Measurements from ENCODE around the gene B4GALT2. TPM values are rescaled to one million over a fixed set of nuclear protein-coding genes. Genes with fewer than 3 reads are reported as not detected.
A peak's percentile ranks its signal among the peaks of the same experiment; 100 is the strongest.

Gene B4GALT2
- total RNA-seq (10.3 TPM), polyA plus RNA-seq (7.3 TPM)
- long read RNA-seq, donor 1, partial matches to known transcripts, result 0 of 1 reads
- long read RNA-seq, donor 1, other reads (novel, unspliced or antisense), result 0 of 1 reads
- long read RNA-seq, donor 2, partial matches to known transcripts, result 0 of 3 reads
- long read RNA-seq, donor 2, other reads (novel, unspliced or antisense), result 0 of 3 reads
- long read RNA-seq, donor 3, partial matches to known transcripts, result 0 of 3 reads
- long read RNA-seq, donor 3, other reads (novel, unspliced or antisense), result 0 of 3 reads
- long read RNA-seq, donor 4, partial matches to known transcripts, result 0 of 1 reads
- long read RNA-seq, donor 4, other reads (novel, unspliced or antisense), result 0 of 1 reads
- long read RNA-seq, donor 5, transcript B4GALT2-203 (7 exons, 2,203 nt), result major isoform, 6 of 6 reads
- long read RNA-seq, donor 5, partial matches to known transcripts, result 0 of 6 reads
- long read RNA-seq, donor 5, other reads (novel, unspliced or antisense), result 0 of 6 reads
- long read RNA-seq, donor 6, transcript B4GALT2-203 (7 exons, 2,203 nt), result major isoform, 6 of 6 reads
- long read RNA-seq, donor 6, partial matches to known transcripts, result 0 of 6 reads
- long read RNA-seq, donor 6, other reads (novel, unspliced or antisense), result 0 of 6 reads
- long read RNA-seq, donor 7, partial matches to known transcripts, result 0 of 3 reads
- long read RNA-seq, donor 7, other reads (novel, unspliced or antisense), result 0 of 3 reads
- long read RNA-seq, donor 8, partial matches to known transcripts, result 0 of 2 reads
- long read RNA-seq, donor 8, other reads (novel, unspliced or antisense), result 0 of 2 reads
- long read RNA-seq, donor 9, result 0 reads
- long read RNA-seq, donor 10, partial matches to known transcripts, result 0 of 1 reads
- long read RNA-seq, donor 10, other reads (novel, unspliced or antisense), result 0 of 1 reads

- peaks cover 4 to 33% of the 10 kb centered on the region in 2 donors for H3K27me3 ChIP-seq (ENCODE audit: control insufficient read depth in 2 of 2, insufficient read depth in 1 of 2, low read length in 1 of 2)
- H3K4me1 ChIP-seq (ENCODE audit: control insufficient read depth in 2 of 2, insufficient read depth in 2 of 2, low read length in 2 of 2), result peaks cover 20 to 44% of the 10 kb centered on the region in 2 donors
- peak within 1 kb of the TSS; percentile 24 to 59 for H3K4me3 ChIP-seq (ENCODE audit: low read length in 2 of 2)
- peak in 1 of 9 donors; percentile 28 for DNase-seq (ENCODE audit: low read depth in 6 of 9, low spot score in 9 of 9)
- H3K36me3 ChIP-seq (ENCODE audit: control insufficient read depth in 2 of 2, insufficient read depth in 2 of 2, low read length in 1 of 2), result peaks cover 19 to 22% of the 10 kb centered on the region in 2 donors
- no peaks in the 10 kb centered on the region for H3K9me3 ChIP-seq (ENCODE audit: control insufficient read depth in 2 of 2, insufficient read depth in 1 of 2, low read length in 1 of 2)
- no peak within 1 kb of the TSS for H3K27ac ChIP-seq (ENCODE audit: low read depth in 1 of 2, low read length in 1 of 2)
- 12% methylated on average over 54 of the region's 54 CpGs for WGBS
These were observed at the start of gene B4GALT2 for GRCh38 chr1:43978551-43979260. B4GALT2 (plus strand) TSS chr1:43979210; CDS start chr1:43981161, 1,951 bp downstream.

- H3K4me3 ChIP-seq (ENCODE audit: low read length in 2 of 2), result no peak overlapping the region
- H3K9me3 ChIP-seq (ENCODE audit: control insufficient read depth in 2 of 2, insufficient read depth in 1 of 2, low read length in 1 of 2), result peaks cover 0 to 3% of the 10 kb centered on the region in 2 donors
- peaks cover 7 to 37% of the 10 kb centered on the region in 2 donors for H3K27me3 ChIP-seq (ENCODE audit: control insufficient read depth in 2 of 2, insufficient read depth in 1 of 2, low read length in 1 of 2)
- H3K36me3 ChIP-seq (ENCODE audit: control insufficient read depth in 2 of 2, insufficient read depth in 2 of 2, low read length in 1 of 2), result peaks cover 3% of the 10 kb centered on the region in 2 donors
- peaks cover 3 to 16% of the 10 kb centered on the region in 2 donors for H3K4me1 ChIP-seq (ENCODE audit: control insufficient read depth in 2 of 2, insufficient read depth in 2 of 2, low read length in 2 of 2)
- 99% methylated on average over 10 of the region's 10 CpGs for WGBS
- no peak for DNase-seq (ENCODE audit: low read depth in 6 of 9, low spot score in 9 of 9)
- no peak overlapping the region for H3K27ac ChIP-seq (ENCODE audit: low read depth in 1 of 2, low read length in 1 of 2)
These were observed 48.7 kb upstream of the B4GALT2 start for GRCh38 chr1:43930168-43930948.

GRCh38 chr1:43930949-43931275 lies 48.1 kb upstream of the B4GALT2 start:
- WGBS, result 83% methylated on average over 4 of the region's 4 CpGs
- H3K36me3 ChIP-seq (ENCODE audit: control insufficient read depth in 2 of 2, insufficient read depth in 2 of 2, low read length in 1 of 2), result peaks cover 0 to under 1% of the 10 kb centered on the region in 2 donors
- DNase-seq (ENCODE audit: low read depth in 6 of 9, low spot score in 9 of 9), result no peak
- no peak overlapping the region for H3K4me3 ChIP-seq (ENCODE audit: low read length in 2 of 2)
- peaks cover 3 to 16% of the 10 kb centered on the region in 2 donors for H3K4me1 ChIP-seq (ENCODE audit: control insufficient read depth in 2 of 2, insufficient read depth in 2 of 2, low read length in 2 of 2)
- H3K27me3 ChIP-seq (ENCODE audit: control insufficient read depth in 2 of 2, insufficient read depth in 1 of 2, low read length in 1 of 2), result peaks cover 12 to 42% of the 10 kb centered on the region in 2 donors
- H3K9me3 ChIP-seq (ENCODE audit: control insufficient read depth in 2 of 2, insufficient read depth in 1 of 2, low read length in 1 of 2), result peaks cover 0 to 3% of the 10 kb centered on the region in 2 donors
- H3K27ac ChIP-seq (ENCODE audit: low read depth in 1 of 2, low read length in 1 of 2), result no peak overlapping the region

DNA sequence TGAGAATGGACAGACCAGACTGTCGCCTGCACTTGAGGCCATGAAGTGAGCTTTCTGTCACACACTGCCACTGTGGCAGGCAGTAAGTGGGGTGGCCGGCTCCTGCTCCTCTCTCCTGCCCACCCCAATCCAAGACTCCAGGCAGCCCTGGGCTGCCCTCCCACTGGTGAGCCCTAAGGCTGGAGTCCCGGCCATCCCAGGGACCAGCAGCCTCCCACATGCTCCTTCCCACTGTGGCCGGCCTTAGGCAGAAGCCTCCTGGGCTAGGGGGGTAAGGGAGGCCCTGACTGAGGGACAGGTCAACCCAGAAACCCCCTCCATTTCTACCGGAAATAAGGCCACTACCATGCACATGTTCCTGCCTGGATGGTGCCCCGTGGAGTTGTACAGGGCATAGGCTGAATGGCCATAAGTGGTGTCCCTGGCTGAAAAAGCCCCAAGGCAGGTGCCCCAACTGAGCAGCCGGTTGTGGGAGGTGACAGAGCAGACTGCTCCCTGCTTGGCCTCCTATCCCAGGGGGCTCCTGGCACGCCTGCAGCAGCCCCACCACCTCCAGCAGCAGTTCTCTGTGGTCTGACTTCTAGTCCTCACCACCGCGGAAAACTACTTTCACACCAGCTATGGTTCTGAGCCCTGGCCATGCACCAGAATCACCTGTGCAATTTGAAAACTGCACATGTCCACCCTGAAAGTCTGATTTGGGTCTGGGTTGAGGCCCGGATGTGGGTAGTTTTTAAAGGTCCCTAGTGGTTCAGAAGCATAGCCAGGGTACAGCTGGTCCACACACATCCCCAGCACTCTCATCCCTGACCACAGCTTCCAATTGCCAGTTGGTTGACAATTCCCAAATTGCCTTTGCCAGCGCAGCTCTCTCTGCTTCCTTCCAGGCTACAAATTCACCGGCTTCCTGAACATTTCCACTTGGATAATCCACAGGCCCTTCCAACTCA lies 47.0 kb upstream of the B4GALT2 start:
- H3K4me3 ChIP-seq (ENCODE audit: low read length in 2 of 2), result no peak overlapping the region
- no peak for DNase-seq (ENCODE audit: low read depth in 6 of 9, low spot score in 9 of 9)
- peaks cover 6 to 16% of the 10 kb centered on the region in 2 donors for H3K4me1 ChIP-seq (ENCODE audit: control insufficient read depth in 2 of 2, insufficient read depth in 2 of 2, low read length in 2 of 2)
- no peak overlapping the region for H3K27ac ChIP-seq (ENCODE audit: low read depth in 1 of 2, low read length in 1 of 2)
- no peaks in the 10 kb centered on the region for H3K36me3 ChIP-seq (ENCODE audit: control insufficient read depth in 2 of 2, insufficient read depth in 2 of 2, low read length in 1 of 2)
- peaks cover 20 to 50% of the 10 kb centered on the region in 2 donors for H3K27me3 ChIP-seq (ENCODE audit: control insufficient read depth in 2 of 2, insufficient read depth in 1 of 2, low read length in 1 of 2)
- peaks cover 0 to 3% of the 10 kb centered on the region in 2 donors for H3K9me3 ChIP-seq (ENCODE audit: control insufficient read depth in 2 of 2, insufficient read depth in 1 of 2, low read length in 1 of 2)
- WGBS, result 98% methylated on average over 13 of the region's 13 CpGs

- WGBS, result 37% methylated on average over 8 of the region's 8 CpGs
- Histone ChIP-seq H3K4me1 (ENCODE audit: control insufficient read depth in 2 of 2, insufficient read depth in 2 of 2, low read length in 2 of 2) (peaks cover 6 to 16% of the 10 kb centered on the region in 2 donors), H3K4me3 (ENCODE audit: low read length in 2 of 2) (no peak overlapping the region), H3K36me3 (ENCODE audit: control insufficient read depth in 2 of 2, insufficient read depth in 2 of 2, low read length in 1 of 2) (no peaks in the 10 kb centered on the region), H3K27me3 (ENCODE audit: control insufficient read depth in 2 of 2, insufficient read depth in 1 of 2, low read length in 1 of 2) (peaks cover 20 to 54% of the 10 kb centered on the region in 2 donors), H3K9me3 (ENCODE audit: control insufficient read depth in 2 of 2, insufficient read depth in 1 of 2, low read length in 1 of 2) (peaks cover 0 to 3% of the 10 kb centered on the region in 2 donors), H3K27ac (ENCODE audit: low read depth in 1 of 2, low read length in 1 of 2) (no peak overlapping the region)
- DNase-seq (ENCODE audit: low read depth in 6 of 9, low spot score in 9 of 9), result no peak
These were observed 46.1 kb upstream of the B4GALT2 start for GRCh38 chr1:43932786-43933385.

DNA sequence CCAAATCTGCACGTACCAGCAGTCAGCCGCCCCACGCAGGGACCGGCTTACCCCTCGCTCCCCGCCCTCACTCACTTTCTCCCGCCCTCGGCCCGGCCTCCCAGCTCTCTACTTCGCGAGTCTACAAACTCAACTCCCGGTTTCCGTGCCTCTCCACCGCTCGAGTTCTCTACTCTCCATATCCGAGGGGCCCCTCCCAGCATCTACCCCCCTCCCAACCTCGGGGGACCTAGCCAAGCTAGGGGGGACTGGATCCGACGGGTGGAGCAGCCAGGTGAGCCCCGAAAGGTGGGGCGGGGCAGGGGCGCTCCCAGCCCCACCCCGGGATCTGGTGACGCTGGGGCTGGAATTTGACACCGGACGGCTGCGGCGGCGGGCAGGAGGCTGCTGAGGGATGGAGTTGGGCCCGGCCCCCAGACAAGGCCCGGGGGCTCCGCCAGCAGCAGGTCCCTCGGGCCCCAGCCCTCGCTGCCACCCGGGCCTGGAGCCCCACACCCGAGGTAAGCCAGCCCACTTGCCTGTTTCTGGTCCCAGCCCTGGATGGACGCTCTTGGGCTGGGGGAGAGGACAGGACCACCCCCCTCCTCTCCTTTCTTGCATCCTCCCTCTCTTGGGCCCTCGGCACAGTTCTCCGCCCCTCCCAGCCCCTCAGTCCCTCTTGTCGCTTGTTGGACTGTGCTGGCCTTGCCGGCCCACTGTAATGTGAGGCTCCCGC lies 45.5 kb upstream of the B4GALT2 start, which contains the start of gene ARTN:
Gene ARTN, plus strand, starts transcription at position 416 of the 715 bp plus-strand sequence. CDS start 1,856 bp downstream, outside the sequence.
- H3K4me3 ChIP-seq (ENCODE audit: low read length in 2 of 2), result peak within 1 kb of the TSS in 1 of 2 donors; percentile 6
- H3K27me3 ChIP-seq (ENCODE audit: control insufficient read depth in 2 of 2, insufficient read depth in 1 of 2, low read length in 1 of 2), result peaks cover 20 to 58% of the 10 kb centered on the region in 2 donors
- no peaks in the 10 kb centered on the region for H3K36me3 ChIP-seq (ENCODE audit: control insufficient read depth in 2 of 2, insufficient read depth in 2 of 2, low read length in 1 of 2)
- WGBS, result 7% methylated on average over 42 of the region's 42 CpGs
- no peak for DNase-seq (ENCODE audit: low read depth in 6 of 9, low spot score in 9 of 9)
- H3K9me3 ChIP-seq (ENCODE audit: control insufficient read depth in 2 of 2, insufficient read depth in 1 of 2, low read length in 1 of 2), result peaks cover 0 to 3% of the 10 kb centered on the region in 2 donors
- peaks cover 6 to 16% of the 10 kb centered on the region in 2 donors for H3K4me1 ChIP-seq (ENCODE audit: control insufficient read depth in 2 of 2, insufficient read depth in 2 of 2, low read length in 2 of 2)
- no peak within 1 kb of the TSS for H3K27ac ChIP-seq (ENCODE audit: low read depth in 1 of 2, low read length in 1 of 2)
